ENCODE results near the gene CASP3. TPM values are rescaled to one million over a fixed set of nuclear protein-coding genes. Genes with fewer than 3 reads are reported as not detected.

Gene CASP3
- total and polyA plus RNA-seq, 9 of the 15 experiments (the other 6 are each of a cell fraction or from before 2014, with no cell fraction given), result 17.6 to 40.1 (median 31.8) TPM

DNA sequence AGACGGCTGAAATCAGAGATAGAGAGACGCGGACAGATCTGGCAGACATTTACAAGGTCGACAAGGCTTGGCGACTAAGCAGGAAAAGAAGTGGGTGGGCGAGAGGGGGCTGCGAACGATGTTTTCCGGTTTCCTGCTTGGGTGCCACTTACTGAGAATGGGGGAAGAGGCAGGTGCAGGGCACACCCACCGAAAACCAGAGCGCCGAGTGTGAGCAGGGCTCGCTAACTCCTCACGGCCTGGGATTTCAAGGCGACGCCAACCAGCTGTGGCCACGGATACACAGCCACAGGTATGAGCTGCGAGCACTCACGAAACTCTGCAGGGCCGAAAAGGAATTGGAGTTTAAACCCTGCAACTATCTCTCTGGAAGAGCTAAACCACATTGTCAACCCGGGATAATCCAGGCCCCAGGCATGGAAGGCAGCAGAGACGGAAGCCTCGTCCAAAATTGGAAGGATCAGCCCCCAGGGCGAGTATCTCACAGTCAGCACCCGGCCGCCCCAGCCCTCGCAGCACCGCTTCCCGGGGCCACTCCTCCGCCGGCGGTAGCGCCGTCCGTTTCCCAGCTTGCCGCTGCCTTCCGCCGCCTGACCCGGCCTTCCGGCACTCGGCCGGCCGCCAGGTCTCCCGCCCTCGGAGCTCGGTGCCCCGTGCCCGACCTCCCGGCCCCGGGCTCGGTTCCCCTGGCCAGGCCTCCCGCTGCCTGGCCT lies 778 bp downstream of the CASP3 start (continued):
- TF ChIP-seq, protein P1, sequence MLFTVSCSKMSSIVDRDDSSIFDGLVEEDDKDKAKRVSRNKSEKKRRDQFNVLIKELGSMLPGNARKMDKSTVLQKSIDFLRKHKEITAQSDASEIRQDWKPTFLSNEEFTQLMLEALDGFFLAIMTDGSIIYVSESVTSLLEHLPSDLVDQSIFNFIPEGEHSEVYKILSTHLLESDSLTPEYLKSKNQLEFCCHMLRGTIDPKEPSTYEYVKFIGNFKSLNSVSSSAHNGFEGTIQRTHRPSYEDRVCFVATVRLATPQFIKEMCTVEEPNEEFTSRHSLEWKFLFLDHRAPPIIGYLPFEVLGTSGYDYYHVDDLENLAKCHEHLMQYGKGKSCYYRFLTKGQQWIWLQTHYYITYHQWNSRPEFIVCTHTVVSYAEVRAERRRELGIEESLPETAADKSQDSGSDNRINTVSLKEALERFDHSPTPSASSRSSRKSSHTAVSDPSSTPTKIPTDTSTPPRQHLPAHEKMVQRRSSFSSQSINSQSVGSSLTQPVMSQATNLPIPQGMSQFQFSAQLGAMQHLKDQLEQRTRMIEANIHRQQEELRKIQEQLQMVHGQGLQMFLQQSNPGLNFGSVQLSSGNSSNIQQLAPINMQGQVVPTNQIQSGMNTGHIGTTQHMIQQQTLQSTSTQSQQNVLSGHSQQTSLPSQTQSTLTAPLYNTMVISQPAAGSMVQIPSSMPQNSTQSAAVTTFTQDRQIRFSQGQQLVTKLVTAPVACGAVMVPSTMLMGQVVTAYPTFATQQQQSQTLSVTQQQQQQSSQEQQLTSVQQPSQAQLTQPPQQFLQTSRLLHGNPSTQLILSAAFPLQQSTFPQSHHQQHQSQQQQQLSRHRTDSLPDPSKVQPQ (CRISPR knock-in tag; IDR thresholded peaks at IDR 0.05; ENCODE audit: borderline replicate concordance), result no peak
- TF ChIP-seq CBX3 (IDR thresholded peaks at IDR 0.05; ENCODE audit: borderline replicate concordance in 1 of 2, low read length in 2 of 2), result no peak
- TF ChIP-seq, protein P2, sequence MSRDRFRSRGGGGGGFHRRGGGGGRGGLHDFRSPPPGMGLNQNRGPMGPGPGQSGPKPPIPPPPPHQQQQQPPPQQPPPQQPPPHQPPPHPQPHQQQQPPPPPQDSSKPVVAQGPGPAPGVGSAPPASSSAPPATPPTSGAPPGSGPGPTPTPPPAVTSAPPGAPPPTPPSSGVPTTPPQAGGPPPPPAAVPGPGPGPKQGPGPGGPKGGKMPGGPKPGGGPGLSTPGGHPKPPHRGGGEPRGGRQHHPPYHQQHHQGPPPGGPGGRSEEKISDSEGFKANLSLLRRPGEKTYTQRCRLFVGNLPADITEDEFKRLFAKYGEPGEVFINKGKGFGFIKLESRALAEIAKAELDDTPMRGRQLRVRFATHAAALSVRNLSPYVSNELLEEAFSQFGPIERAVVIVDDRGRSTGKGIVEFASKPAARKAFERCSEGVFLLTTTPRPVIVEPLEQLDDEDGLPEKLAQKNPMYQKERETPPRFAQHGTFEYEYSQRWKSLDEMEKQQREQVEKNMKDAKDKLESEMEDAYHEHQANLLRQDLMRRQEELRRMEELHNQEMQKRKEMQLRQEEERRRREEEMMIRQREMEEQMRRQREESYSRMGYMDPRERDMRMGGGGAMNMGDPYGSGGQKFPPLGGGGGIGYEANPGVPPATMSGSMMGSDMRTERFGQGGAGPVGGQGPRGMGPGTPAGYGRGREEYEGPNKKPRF (IDR thresholded peaks at IDR 0.05; ENCODE audit: low read depth, low read length), result no peak
- TF ChIP-seq SIN3B (IDR thresholded peaks at IDR 0.05; ENCODE audit: low read depth), result no peak
- TF ChIP-seq, protein P3, sequence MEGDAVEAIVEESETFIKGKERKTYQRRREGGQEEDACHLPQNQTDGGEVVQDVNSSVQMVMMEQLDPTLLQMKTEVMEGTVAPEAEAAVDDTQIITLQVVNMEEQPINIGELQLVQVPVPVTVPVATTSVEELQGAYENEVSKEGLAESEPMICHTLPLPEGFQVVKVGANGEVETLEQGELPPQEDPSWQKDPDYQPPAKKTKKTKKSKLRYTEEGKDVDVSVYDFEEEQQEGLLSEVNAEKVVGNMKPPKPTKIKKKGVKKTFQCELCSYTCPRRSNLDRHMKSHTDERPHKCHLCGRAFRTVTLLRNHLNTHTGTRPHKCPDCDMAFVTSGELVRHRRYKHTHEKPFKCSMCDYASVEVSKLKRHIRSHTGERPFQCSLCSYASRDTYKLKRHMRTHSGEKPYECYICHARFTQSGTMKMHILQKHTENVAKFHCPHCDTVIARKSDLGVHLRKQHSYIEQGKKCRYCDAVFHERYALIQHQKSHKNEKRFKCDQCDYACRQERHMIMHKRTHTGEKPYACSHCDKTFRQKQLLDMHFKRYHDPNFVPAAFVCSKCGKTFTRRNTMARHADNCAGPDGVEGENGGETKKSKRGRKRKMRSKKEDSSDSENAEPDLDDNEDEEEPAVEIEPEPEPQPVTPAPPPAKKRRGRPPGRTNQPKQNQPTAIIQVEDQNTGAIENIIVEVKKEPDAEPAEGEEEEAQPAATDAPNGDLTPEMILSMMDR (IDR thresholded peaks at IDR 0.05 in 2 of 3, conservative IDR thresholded peaks at IDR 0.05 in 1 of 3; ENCODE audit: insufficient read depth in 2 of 3, low read depth in 1 of 3, low read length in 3 of 3), result no peak
- no peak for TF ChIP-seq MTF1 (CRISPR knock-in tag; IDR thresholded peaks at IDR 0.05; ENCODE audit: borderline replicate concordance)
- TF ChIP-seq TAL1 (IDR thresholded peaks at IDR 0.05), result no peak
- TF ChIP-seq, protein P4, sequence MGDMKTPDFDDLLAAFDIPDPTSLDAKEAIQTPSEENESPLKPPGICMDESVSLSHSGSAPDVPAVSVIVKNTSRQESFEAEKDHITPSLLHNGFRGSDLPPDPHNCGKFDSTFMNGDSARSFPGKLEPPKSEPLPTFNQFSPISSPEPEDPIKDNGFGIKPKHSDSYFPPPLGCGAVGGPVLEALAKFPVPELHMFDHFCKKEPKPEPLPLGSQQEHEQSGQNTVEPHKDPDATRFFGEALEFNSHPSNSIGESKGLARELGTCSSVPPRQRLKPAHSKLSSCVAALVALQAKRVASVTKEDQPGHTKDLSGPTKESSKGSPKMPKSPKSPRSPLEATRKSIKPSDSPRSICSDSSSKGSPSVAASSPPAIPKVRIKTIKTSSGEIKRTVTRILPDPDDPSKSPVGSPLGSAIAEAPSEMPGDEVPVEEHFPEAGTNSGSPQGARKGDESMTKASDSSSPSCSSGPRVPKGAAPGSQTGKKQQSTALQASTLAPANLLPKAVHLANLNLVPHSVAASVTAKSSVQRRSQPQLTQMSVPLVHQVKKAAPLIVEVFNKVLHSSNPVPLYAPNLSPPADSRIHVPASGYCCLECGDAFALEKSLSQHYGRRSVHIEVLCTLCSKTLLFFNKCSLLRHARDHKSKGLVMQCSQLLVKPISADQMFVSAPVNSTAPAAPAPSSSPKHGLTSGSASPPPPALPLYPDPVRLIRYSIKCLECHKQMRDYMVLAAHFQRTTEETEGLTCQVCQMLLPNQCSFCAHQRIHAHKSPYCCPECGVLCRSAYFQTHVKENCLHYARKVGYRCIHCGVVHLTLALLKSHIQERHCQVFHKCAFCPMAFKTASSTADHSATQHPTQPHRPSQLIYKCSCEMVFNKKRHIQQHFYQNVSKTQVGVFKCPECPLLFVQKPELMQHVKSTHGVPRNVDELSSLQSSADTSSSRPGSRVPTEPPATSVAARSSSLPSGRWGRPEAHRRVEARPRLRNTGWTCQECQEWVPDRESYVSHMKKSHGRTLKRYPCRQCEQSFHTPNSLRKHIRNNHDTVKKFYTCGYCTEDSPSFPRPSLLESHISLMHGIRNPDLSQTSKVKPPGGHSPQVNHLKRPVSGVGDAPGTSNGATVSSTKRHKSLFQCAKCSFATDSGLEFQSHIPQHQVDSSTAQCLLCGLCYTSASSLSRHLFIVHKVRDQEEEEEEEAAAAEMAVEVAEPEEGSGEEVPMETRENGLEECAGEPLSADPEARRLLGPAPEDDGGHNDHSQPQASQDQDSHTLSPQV (IDR thresholded peaks at IDR 0.05), result no peak
- no peak for TF ChIP-seq RBM25 (IDR thresholded peaks at IDR 0.05; ENCODE audit: low read depth, low read length, severe bottlenecking)
- no peak for TF ChIP-seq COPS2 (conservative IDR thresholded peaks at IDR 0.05)
- TF ChIP-seq, protein P5, sequence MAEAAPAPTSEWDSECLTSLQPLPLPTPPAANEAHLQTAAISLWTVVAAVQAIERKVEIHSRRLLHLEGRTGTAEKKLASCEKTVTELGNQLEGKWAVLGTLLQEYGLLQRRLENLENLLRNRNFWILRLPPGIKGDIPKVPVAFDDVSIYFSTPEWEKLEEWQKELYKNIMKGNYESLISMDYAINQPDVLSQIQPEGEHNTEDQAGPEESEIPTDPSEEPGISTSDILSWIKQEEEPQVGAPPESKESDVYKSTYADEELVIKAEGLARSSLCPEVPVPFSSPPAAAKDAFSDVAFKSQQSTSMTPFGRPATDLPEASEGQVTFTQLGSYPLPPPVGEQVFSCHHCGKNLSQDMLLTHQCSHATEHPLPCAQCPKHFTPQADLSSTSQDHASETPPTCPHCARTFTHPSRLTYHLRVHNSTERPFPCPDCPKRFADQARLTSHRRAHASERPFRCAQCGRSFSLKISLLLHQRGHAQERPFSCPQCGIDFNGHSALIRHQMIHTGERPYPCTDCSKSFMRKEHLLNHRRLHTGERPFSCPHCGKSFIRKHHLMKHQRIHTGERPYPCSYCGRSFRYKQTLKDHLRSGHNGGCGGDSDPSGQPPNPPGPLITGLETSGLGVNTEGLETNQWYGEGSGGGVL (CRISPR knock-in tag; IDR thresholded peaks at IDR 0.05), result no peak
- no peak for TF ChIP-seq ZNF445 (CRISPR knock-in tag; IDR thresholded peaks at IDR 0.05; ENCODE audit: low read depth)
